Hematopoietic multipotent progenitor cell (in vitro differentiated cells): ENCODE measurements around the gene HMCN1. TPM values are rescaled to one million over a fixed set of nuclear protein-coding genes. Genes with fewer than 3 reads are reported as not detected.
"Not testable (repeated sequence)": the region's sequence is repeated elsewhere in the genome, so short reads cannot be mapped to it uniquely, and the experiment has no call there.

ENCODE experiments used
- DNase-seq, 3 donors: peaks; one replicate each; pipeline ENCODE4 v3.0.0-alpha.2; 2011 to 2015; ENCODE audit warnings: low read depth in 2 of 3, low spot score in 2 of 3
- total RNA-seq: library from RNA; depleted of rRNA; stranded (reverse); fragments of >200 nt; gene quantifications from one replicate; pipeline ENCODE4 v1.2.3, GENCODE V29; 2012

The HMCN1 gene
- total RNA-seq, 1 donor: under 0.01 TPM

GRCh38 chr1:185846672-185847444 lies 112.7 kb downstream of the HMCN1 start:
- no peak for DNase-seq

DNA sequence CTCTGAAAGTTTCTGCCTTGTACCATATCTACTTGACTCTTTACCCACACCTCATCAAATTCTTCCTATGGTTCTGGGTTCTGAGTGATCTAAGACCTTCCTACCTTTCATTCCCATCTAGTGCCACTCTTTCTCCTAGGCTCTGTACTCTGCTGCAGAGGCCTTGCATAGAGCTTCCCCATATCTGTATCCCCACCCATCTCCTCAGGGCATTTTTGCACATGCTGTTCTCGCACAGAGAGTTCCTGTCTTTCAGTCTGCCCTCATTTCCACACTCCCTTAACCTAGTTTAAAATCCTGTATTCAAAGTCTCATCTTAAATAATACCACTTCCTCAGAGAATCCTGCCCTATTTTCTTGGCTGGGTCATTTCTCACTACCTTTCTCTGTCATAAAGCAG lies 114.8 kb downstream of the HMCN1 start:
- DNase-seq: no peak

- no peak for DNase-seq
Observed at GRCh38 chr1:185850366-185850765, 116.2 kb downstream of the HMCN1 start.

DNA sequence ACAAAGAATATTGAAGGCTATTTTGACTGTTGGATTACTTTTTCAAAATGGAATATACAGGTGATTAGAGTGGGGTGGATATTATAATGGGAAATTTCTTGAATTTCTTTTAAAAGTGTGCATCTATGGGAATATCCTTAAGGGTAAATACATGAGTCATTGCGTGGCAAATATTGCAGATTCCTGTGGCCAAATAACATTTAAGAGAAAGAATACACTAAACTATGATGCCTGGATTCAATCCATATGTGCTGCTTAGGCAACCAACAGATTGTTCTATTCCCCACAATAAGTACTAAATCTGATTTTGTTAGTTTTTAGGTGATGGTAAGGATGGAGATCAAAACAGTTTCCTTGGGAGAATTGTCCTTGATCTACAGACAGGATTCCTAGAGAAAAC lies 119.5 kb downstream of the HMCN1 start:
- DNase-seq: no peak

DNA sequence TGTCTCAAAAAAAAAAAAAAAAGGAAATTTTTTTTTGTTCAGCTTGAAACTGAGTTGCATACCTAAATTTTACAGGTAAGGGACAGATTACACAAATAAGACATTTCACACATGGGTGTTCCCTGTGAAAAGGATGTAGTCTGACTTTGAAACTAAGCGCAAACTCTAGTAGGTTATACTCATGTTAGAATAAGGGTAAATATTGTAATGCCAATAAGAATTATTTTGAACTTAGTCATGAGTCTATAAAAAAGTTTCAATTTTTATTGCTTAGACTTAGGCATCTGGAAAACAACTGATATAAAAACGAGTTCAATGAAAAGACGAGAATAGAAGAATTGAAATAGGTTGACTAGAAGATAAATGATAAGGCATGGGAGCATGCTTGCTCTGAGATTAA lies 122.3 kb downstream of the HMCN1 start:
- DNase-seq: no peak

DNA sequence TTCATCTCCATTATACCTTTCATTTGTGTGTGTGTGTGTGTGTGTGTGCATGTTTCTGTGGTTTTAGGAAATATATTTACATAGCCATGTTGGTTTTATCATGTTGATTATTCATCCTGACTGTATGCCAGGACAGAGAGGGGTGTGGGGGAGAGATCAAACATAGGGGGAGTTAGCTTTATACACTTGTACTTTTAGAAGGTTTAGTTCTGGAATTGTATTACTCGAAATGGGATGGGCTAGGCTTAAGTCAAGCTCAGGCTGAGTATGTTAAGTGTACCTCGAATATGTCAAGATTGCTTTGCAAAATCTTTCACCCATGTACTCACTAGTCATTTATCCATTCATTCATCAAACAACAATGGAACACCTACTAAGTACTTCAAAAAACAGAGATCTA lies 123.3 kb downstream of the HMCN1 start:
- DNase-seq: no peak

DNA sequence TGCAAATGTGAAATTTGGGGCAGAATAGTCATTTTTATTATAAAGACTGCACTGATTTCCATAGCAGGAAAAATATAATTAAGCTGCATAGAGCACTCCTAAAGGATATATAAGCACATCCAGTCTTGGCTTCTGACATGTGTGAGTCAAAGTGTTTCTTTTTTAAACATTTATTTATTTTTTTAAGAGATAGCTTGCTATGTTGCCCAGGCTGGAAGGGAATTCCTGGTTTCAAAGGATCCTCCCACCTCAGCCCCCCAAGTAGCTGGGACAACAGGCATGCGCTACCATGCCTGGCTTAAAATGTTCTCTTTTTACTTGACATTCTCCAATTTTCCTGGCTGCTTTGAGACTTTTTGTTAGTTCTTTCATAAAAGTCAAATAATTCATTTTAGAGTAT lies 126.1 kb downstream of the HMCN1 start:
- DNase-seq: no peak

GRCh38 chr1:185860859-185861258 lies 126.7 kb downstream of the HMCN1 start:
- no peak for DNase-seq

- DNase-seq: no peak
Observed at GRCh38 chr1:185861630-185862029, 127.4 kb downstream of the HMCN1 start.

DNA sequence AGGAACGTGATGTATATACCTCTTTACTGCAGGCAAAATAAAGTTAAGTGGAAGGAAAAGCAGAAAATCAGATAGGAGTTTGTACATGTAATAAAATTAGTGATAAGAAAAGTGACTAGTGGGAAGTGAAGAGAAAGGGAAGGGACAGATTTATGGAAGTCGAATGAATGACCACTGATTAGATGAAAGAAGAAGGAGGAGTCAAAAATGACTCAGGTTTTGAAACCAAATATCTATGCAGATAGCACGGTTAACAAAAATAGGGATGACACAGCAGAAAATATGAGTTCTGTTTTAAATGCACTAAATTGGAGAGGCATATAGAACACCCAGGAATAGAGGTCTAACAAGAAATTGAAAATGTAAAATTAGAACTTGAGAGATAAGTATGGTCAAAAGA lies 128.0 kb downstream of the HMCN1 start:
- no peak for DNase-seq

GRCh38 chr1:185864331-185864730 lies 130.1 kb downstream of the HMCN1 start:
- no peak for DNase-seq

- no peak for DNase-seq
Observed at GRCh38 chr1:185864889-185865517, 130.8 kb downstream of the HMCN1 start.

DNA sequence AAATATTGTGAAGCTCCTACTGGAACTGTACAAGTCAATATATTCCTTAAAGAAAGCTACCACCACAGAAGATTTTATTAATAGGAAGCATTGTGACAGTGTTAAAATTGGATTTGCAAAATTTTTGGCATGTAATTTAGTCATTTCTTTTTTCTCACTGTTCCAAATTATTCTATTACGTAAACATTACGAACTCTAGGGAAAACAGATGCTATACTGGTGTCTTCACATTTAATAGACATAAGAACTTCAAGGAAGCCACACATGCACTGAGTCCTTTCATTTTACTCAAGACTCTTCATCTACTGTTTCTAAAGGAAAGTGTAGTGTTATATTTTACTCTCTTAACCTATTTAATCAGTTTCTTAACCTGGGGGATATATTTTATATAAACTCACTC lies 135.4 kb downstream of the HMCN1 start:
- no peak for DNase-seq

DNA sequence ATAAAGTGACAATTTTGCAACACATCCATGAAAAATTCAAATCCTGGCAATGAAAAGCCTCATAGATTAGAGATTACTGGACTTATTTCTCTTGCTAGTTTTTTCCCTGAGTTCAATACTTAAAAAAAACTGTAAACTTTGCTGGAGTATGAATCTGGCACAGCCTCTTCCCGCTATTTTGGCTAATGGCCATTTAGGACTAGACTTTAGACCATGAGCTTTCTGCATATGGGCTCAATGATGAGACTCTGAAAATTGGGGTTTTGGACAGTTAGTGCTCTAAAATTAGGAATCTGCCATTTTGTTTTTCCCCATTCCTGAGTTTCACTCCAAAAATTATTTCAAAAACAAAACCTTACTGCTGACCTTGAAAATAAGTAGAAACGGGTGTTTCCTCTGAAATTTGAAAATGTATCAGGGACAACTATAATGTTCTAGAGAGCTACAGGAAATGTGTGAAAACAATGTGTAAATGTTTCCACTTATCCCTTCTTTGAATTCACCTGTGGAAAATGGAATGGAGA lies 137.5 kb downstream of the HMCN1 start:
- DNase-seq: no peak

- DNase-seq: no peak
Observed at GRCh38 chr1:185874246-185874645, 140.1 kb downstream of the HMCN1 start.

GRCh38 chr1:185880330-185880729 lies 146.1 kb downstream of the HMCN1 start:
- no peak for DNase-seq

GRCh38 chr1:185880779-185881333 lies 146.7 kb downstream of the HMCN1 start:
- no peak for DNase-seq

DNA sequence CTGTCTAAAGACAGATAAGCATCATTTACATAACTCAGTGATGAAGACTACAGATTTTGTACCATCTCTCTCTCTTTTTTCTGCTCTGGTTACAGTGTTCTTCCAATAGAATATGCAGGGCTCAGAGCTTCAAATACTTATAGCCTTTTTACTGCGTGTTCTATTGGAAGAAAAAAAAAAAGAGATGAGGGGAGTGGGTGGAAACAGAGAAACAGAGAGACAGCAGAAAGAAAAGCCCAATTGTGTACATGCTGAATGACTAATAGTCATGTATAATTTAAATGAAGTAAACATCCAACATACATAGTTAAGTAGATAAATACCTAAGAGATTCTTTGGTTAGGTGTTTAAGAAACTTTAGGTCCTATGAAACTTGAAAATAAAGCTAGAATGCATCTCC lies 151.9 kb downstream of the HMCN1 start:
- no peak for DNase-seq

DNA sequence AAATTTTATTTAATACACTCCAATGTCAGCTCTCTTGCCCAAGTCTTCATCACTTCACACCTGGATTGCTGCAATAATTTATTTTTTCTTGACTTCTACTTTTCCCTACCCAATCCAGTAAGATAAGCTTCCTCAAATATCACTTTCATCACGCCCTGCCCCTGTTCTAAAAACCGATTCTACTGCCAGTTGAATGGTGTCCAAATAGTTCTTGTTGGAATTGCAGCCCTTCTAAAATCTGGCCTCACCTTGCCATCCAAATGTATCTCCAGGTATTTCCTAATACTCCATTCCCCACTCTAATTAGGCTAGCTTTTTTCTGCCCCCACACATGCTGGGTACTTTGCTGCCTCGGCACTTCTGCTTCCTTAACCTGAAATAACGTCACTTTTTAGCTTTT lies 152.5 kb downstream of the HMCN1 start:
- DNase-seq: no peak

- DNase-seq: not testable (repeated sequence)
Observed at GRCh38 chr1:185892831-185893403, 158.7 kb downstream of the HMCN1 start.

- no peak for DNase-seq
Observed at GRCh38 chr1:185894791-185895190, 160.6 kb downstream of the HMCN1 start.
